ENCODE data around the gene SPATA24.
"Not testable (repeated sequence)": the region's sequence is repeated elsewhere in the genome, so short reads cannot be mapped to it uniquely, and the experiment has no call there.

The SPATA24 gene

GRCh38 chr5:139358064-139358463 lies 45.8 kb downstream of the SPATA24 start (continued):
- TF ChIP-seq TSHZ2 (CRISPR knock-in tag; IDR thresholded peaks at IDR 0.05), result no peak
- no peak for TF ChIP-seq GLIS3 (CRISPR knock-in tag; IDR thresholded peaks at IDR 0.05)
- no peak for TF ChIP-seq RARB (CRISPR knock-in tag; IDR thresholded peaks at IDR 0.05)
- TF ChIP-seq PPARA (CRISPR knock-in tag; IDR thresholded peaks at IDR 0.05; ENCODE audit: borderline replicate concordance), result no peak
- no peak for TF ChIP-seq ISL1 (CRISPR knock-in tag; IDR thresholded peaks at IDR 0.05)
- TF ChIP-seq ZFP30 (CRISPR knock-in tag; IDR thresholded peaks at IDR 0.05), result no peak
- TF ChIP-seq SNAI2 (CRISPR knock-in tag; IDR thresholded peaks at IDR 0.05), result no peak
- TF ChIP-seq POU6F1 (CRISPR knock-in tag; IDR thresholded peaks at IDR 0.05; ENCODE audit: borderline replicate concordance, low read depth), result no peak
- TF ChIP-seq TOX (CRISPR knock-in tag; IDR thresholded peaks at IDR 0.05; ENCODE audit: borderline replicate concordance), result no peak
- no peak for TF ChIP-seq CSDC2 (CRISPR knock-in tag; IDR thresholded peaks at IDR 0.05)
- TF ChIP-seq ZFP3 (CRISPR knock-in tag; IDR thresholded peaks at IDR 0.05), result no peak

GRCh38 chr5:139355900-139356299 lies 48.0 kb downstream of the SPATA24 start:
- ATAC-seq, result not testable (repeated sequence)

- ATAC-seq, result no peak
- TF ChIP-seq ZNF8 (CRISPR knock-in tag; IDR thresholded peaks at IDR 0.05), result no peak
- TF ChIP-seq ISL1 (CRISPR knock-in tag; IDR thresholded peaks at IDR 0.05), result no peak
- TF ChIP-seq CSRNP3 (CRISPR knock-in tag; IDR thresholded peaks at IDR 0.05), result no peak
- TF ChIP-seq ZFP30 (CRISPR knock-in tag; IDR thresholded peaks at IDR 0.05), result no peak
- no peak for TF ChIP-seq BACH2 (CRISPR knock-in tag; IDR thresholded peaks at IDR 0.05; ENCODE audit: borderline replicate concordance)
- no peak for TF ChIP-seq PPARA (CRISPR knock-in tag; IDR thresholded peaks at IDR 0.05; ENCODE audit: borderline replicate concordance)
- TF ChIP-seq OSR1 (CRISPR knock-in tag; IDR thresholded peaks at IDR 0.05), result no peak
- TF ChIP-seq SNAI2 (CRISPR knock-in tag; IDR thresholded peaks at IDR 0.05), result no peak
- TF ChIP-seq GLIS3 (CRISPR knock-in tag; IDR thresholded peaks at IDR 0.05), result no peak
- no peak for TF ChIP-seq TOX (CRISPR knock-in tag; IDR thresholded peaks at IDR 0.05; ENCODE audit: borderline replicate concordance)
- TF ChIP-seq ZFP3 (CRISPR knock-in tag; IDR thresholded peaks at IDR 0.05), result no peak
- TF ChIP-seq PATZ1 (CRISPR knock-in tag; IDR thresholded peaks at IDR 0.05; ENCODE audit: borderline replicate concordance), result no peak
- TF ChIP-seq RARB (CRISPR knock-in tag; IDR thresholded peaks at IDR 0.05), result no peak
- TF ChIP-seq TCF4 (CRISPR knock-in tag; IDR thresholded peaks at IDR 0.05; ENCODE audit: borderline replicate concordance), result no peak
Observed at GRCh38 chr5:139354186-139354585, 49.7 kb downstream of the SPATA24 start.

- ATAC-seq, result not testable (repeated sequence)
Observed at GRCh38 chr5:139347863-139348262, 56.0 kb downstream of the SPATA24 start.

All from SK-N-SH treated with all-trans-retinoic acid at 6 μM for 48 hours (cell line).